ENCODE measurements around the gene GIGYF2. TPM values are rescaled to one million over a fixed set of nuclear protein-coding genes. Genes with fewer than 3 reads are reported as not detected.
"Not testable (repeated sequence)": the region's sequence is repeated elsewhere in the genome, so short reads cannot be mapped to it uniquely, and the experiment has no call there.

The GIGYF2 gene
- total RNA-seq, 1 experiment from 2014 or later, result 59.6 TPM

GRCh38 chr2:232697807-232698110 lies 628 bp downstream of the GIGYF2 start:
- Histone ChIP-seq H4K20me1 (ENCODE audit: insufficient read depth, low read depth, low read length) (no peaks in the 10 kb centered on the region), H3K27ac (ENCODE audit: low read length) (no peak overlapping the region), H3K36me3 (ENCODE audit: insufficient read depth, low read length) (peaks cover 9% of the 10 kb centered on the region), H3K4me2 (ENCODE audit: low read depth, low read length, poor library complexity, severe bottlenecking) (peak overlapping the region; percentile 73), H2AFZ (ENCODE audit: low read length) (peak overlapping the region; percentile 54; the same call in 1 of the 2 replicates), H3K27me3 (ENCODE audit: low read length) (no peaks in the 10 kb centered on the region; the same call in 1 of the 2 replicates), H3K4me1 (ENCODE audit: low read length) (peaks cover 24% of the 10 kb centered on the region), H3K9me2 (replicated peaks; ENCODE audit: insufficient read depth, low read length) (no peaks in the 10 kb centered on the region), H3K9me3 (ENCODE audit: low read length) (no peaks in the 10 kb centered on the region), H3K4me3 (ENCODE audit: low read length) (peak overlapping the region; percentile 92), H3K79me2 (ENCODE audit: low read length) (peaks cover 54% of the 10 kb centered on the region), H3K9ac (ENCODE audit: low read length) (peak overlapping the region; percentile 89)
- peak; percentile 61 for DNase-seq

GRCh38 chr2:232698556-232699091 lies 1.5 kb downstream of the GIGYF2 start:
- Histone ChIP-seq H3K79me2 (ENCODE audit: low read length) (peaks cover 63% of the 10 kb centered on the region), H3K9ac (ENCODE audit: low read length) (peak overlapping the region; percentile 89), H2AFZ (ENCODE audit: low read length) (no peak overlapping the region)

DNA sequence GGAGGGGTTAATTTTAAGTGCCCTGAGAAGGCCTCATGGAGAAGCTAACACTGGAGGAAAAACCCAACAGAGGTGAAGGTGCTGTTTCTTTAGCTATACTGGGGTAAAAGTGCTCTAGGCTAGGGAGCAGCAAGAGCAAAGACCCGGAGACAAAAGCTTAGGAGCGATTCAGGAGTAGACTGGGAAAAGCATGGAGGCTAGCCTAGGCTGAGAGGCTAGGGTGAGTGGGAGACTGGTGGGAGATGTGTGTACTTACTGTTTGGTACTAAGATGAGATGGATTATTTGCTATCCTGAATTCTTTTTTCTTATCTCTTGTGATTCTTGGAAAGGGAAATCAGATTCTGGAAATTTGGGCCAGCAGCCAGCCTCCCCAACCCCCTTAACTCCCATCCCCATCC lies 2.0 kb downstream of the GIGYF2 start:
- Histone ChIP-seq H3K79me2 (ENCODE audit: low read length) (peaks cover 67% of the 10 kb centered on the region), H3K27me3 (ENCODE audit: low read length) (no peaks in the 10 kb centered on the region), H3K9ac (ENCODE audit: low read length) (peak overlapping the region; percentile 89), H3K27ac (ENCODE audit: low read length) (no peak overlapping the region), H3K4me3 (ENCODE audit: low read length) (peak overlapping the region; percentile 92), H3K9me3 (ENCODE audit: low read length) (no peaks in the 10 kb centered on the region), H3K4me2 (ENCODE audit: low read depth, low read length, poor library complexity, severe bottlenecking) (peak overlapping the region; percentile 73), H3K4me1 (ENCODE audit: low read length) (peaks cover 24% of the 10 kb centered on the region), H4K20me1 (ENCODE audit: insufficient read depth, low read depth, low read length) (no peaks in the 10 kb centered on the region), H2AFZ (ENCODE audit: low read length) (no peak overlapping the region), H3K9me2 (replicated peaks; ENCODE audit: insufficient read depth, low read length) (no peaks in the 10 kb centered on the region), H3K36me3 (ENCODE audit: insufficient read depth, low read length) (peaks cover 15% of the 10 kb centered on the region)
- DNase-seq, result no peak

More at GRCh38 chr2:232698556-232699091, 1.5 kb downstream of the GIGYF2 start:
- Histone ChIP-seq H3K27ac (ENCODE audit: low read length) (no peak overlapping the region), H3K4me2 (ENCODE audit: low read depth, low read length, poor library complexity, severe bottlenecking) (peak overlapping the region; percentile 73), H3K9me2 (replicated peaks; ENCODE audit: insufficient read depth, low read length) (no peaks in the 10 kb centered on the region), H3K36me3 (ENCODE audit: insufficient read depth, low read length) (peaks cover 10% of the 10 kb centered on the region), H3K4me3 (ENCODE audit: low read length) (peak overlapping the region; percentile 92), H3K27me3 (ENCODE audit: low read length) (no peaks in the 10 kb centered on the region), H4K20me1 (ENCODE audit: insufficient read depth, low read depth, low read length) (no peaks in the 10 kb centered on the region), H3K4me1 (ENCODE audit: low read length) (peaks cover 24% of the 10 kb centered on the region), H3K9me3 (ENCODE audit: low read length) (no peaks in the 10 kb centered on the region)
- DNase-seq, result no peak

GRCh38 chr2:232700154-232700553 lies 3.0 kb downstream of the GIGYF2 start:
- Histone ChIP-seq H4K20me1 (ENCODE audit: insufficient read depth, low read depth, low read length) (no peaks in the 10 kb centered on the region), H3K9me2 (replicated peaks; ENCODE audit: insufficient read depth, low read length) (no peaks in the 10 kb centered on the region), H3K27me3 (ENCODE audit: low read length) (no peaks in the 10 kb centered on the region), H3K36me3 (ENCODE audit: insufficient read depth, low read length) (peaks cover 20% of the 10 kb centered on the region), H3K4me2 (ENCODE audit: low read depth, low read length, poor library complexity, severe bottlenecking) (peak overlapping the region; percentile 73), H2AFZ (ENCODE audit: low read length) (no peak overlapping the region), H3K4me1 (ENCODE audit: low read length) (peaks cover 24% of the 10 kb centered on the region), H3K79me2 (ENCODE audit: low read length) (peaks cover 76% of the 10 kb centered on the region), H3K9ac (ENCODE audit: low read length) (no peak overlapping the region), H3K4me3 (ENCODE audit: low read length) (no peak overlapping the region; the same call in 1 of the 2 replicates), H3K27ac (ENCODE audit: low read length) (no peak overlapping the region), H3K9me3 (ENCODE audit: low read length) (no peaks in the 10 kb centered on the region)
- DNase-seq, result no peak

GRCh38 chr2:232707076-232707475 lies 9.9 kb downstream of the GIGYF2 start:
- Histone ChIP-seq H3K27ac (ENCODE audit: low read length) (no peak overlapping the region), H3K9me3 (ENCODE audit: low read length) (no peaks in the 10 kb centered on the region), H3K4me1 (ENCODE audit: low read length) (no peaks in the 10 kb centered on the region), H3K9me2 (replicated peaks; ENCODE audit: insufficient read depth, low read length) (no peaks in the 10 kb centered on the region), H3K79me2 (ENCODE audit: low read length) (peaks cover 83% of the 10 kb centered on the region), H3K4me3 (ENCODE audit: low read length) (no peak overlapping the region), H4K20me1 (ENCODE audit: insufficient read depth, low read depth, low read length) (0 out of 2 replicates have a peak, but pooled peaks cover 3% of the 10 kb centered on the region), H3K36me3 (ENCODE audit: insufficient read depth, low read length) (peaks cover 30% of the 10 kb centered on the region; the same call in 1 of the 2 replicates), H3K4me2 (ENCODE audit: low read depth, low read length, poor library complexity, severe bottlenecking) (no peak overlapping the region), H3K9ac (ENCODE audit: low read length) (no peak overlapping the region), H2AFZ (ENCODE audit: low read length) (no peak overlapping the region), H3K27me3 (ENCODE audit: low read length) (no peaks in the 10 kb centered on the region)
- no peak for DNase-seq

- DNase-seq, result no peak
- H3K9me2 ChIP-seq (replicated peaks; ENCODE audit: insufficient read depth, low read length), result no peaks in the 10 kb centered on the region
- 0 out of 2 replicates have a peak, but pooled peaks cover 3% of the 10 kb centered on the region for H4K20me1 ChIP-seq (ENCODE audit: insufficient read depth, low read depth, low read length)
- H3K79me2 ChIP-seq (ENCODE audit: low read length), result peaks cover 91% of the 10 kb centered on the region
- no peaks in the 10 kb centered on the region for H3K4me1 ChIP-seq (ENCODE audit: low read length)
- no peaks in the 10 kb centered on the region for H3K9me3 ChIP-seq (ENCODE audit: low read length)
- peaks cover 44% of the 10 kb centered on the region for H3K36me3 ChIP-seq (ENCODE audit: insufficient read depth, low read length)
- H3K4me2 ChIP-seq (ENCODE audit: low read depth, low read length, poor library complexity, severe bottlenecking), result no peak overlapping the region
- H3K9ac ChIP-seq (ENCODE audit: low read length), result no peak overlapping the region
- H3K27me3 ChIP-seq (ENCODE audit: low read length), result no peaks in the 10 kb centered on the region
- H2AFZ ChIP-seq (ENCODE audit: low read length), result no peak overlapping the region
- no peak overlapping the region for H3K27ac ChIP-seq (ENCODE audit: low read length)
- H3K4me3 ChIP-seq (ENCODE audit: low read length), result no peak overlapping the region
Measured at GRCh38 chr2:232713505-232713904, 16.4 kb downstream of the GIGYF2 start.

GRCh38 chr2:232714969-232715368 lies 17.8 kb downstream of the GIGYF2 start:
- H3K36me3 ChIP-seq (ENCODE audit: insufficient read depth, low read length), result peaks cover 51% of the 10 kb centered on the region
- no peak overlapping the region for H3K9ac ChIP-seq (ENCODE audit: low read length)
- no peaks in the 10 kb centered on the region for H3K4me1 ChIP-seq (ENCODE audit: low read length)
- H3K79me2 ChIP-seq (ENCODE audit: low read length), result peaks cover 99% of the 10 kb centered on the region
- no peak overlapping the region for H3K4me3 ChIP-seq (ENCODE audit: low read length)
- no peaks in the 10 kb centered on the region for H4K20me1 ChIP-seq (ENCODE audit: insufficient read depth, low read depth, low read length)
- no peaks in the 10 kb centered on the region for H3K9me2 ChIP-seq (replicated peaks; ENCODE audit: insufficient read depth, low read length)
- H3K4me2 ChIP-seq (ENCODE audit: low read depth, low read length, poor library complexity, severe bottlenecking), result no peak overlapping the region
- no peak overlapping the region for H3K27ac ChIP-seq (ENCODE audit: low read length)
- H3K27me3 ChIP-seq (ENCODE audit: low read length), result no peaks in the 10 kb centered on the region
- H3K9me3 ChIP-seq (ENCODE audit: low read length), result no peaks in the 10 kb centered on the region
- DNase-seq, result no peak
- H2AFZ ChIP-seq (ENCODE audit: low read length), result no peak overlapping the region

- not testable (repeated sequence) for DNase-seq; H2AFZ ChIP-seq (ENCODE audit: low read length); H3K27me3 ChIP-seq (ENCODE audit: low read length); H3K4me3 ChIP-seq (ENCODE audit: low read length); H3K4me2 ChIP-seq (ENCODE audit: low read depth, low read length, poor library complexity, severe bottlenecking); H3K4me1 ChIP-seq (ENCODE audit: low read length); H4K20me1 ChIP-seq (ENCODE audit: insufficient read depth, low read depth, low read length); H3K9me3 ChIP-seq (ENCODE audit: low read length); H3K9me2 ChIP-seq (replicated peaks; ENCODE audit: insufficient read depth, low read length); H3K9ac ChIP-seq (ENCODE audit: low read length); H3K27ac ChIP-seq (ENCODE audit: low read length)
- Histone ChIP-seq H3K36me3 (ENCODE audit: insufficient read depth, low read length) (peaks cover 55% of the 10 kb centered on the region), H3K79me2 (ENCODE audit: low read length) (peaks cover 88% of the 10 kb centered on the region)
Measured at GRCh38 chr2:232720056-232720455, 22.9 kb downstream of the GIGYF2 start.
